ENCODE measurements around the gene CAMTA1.

The CAMTA1 gene

DNA sequence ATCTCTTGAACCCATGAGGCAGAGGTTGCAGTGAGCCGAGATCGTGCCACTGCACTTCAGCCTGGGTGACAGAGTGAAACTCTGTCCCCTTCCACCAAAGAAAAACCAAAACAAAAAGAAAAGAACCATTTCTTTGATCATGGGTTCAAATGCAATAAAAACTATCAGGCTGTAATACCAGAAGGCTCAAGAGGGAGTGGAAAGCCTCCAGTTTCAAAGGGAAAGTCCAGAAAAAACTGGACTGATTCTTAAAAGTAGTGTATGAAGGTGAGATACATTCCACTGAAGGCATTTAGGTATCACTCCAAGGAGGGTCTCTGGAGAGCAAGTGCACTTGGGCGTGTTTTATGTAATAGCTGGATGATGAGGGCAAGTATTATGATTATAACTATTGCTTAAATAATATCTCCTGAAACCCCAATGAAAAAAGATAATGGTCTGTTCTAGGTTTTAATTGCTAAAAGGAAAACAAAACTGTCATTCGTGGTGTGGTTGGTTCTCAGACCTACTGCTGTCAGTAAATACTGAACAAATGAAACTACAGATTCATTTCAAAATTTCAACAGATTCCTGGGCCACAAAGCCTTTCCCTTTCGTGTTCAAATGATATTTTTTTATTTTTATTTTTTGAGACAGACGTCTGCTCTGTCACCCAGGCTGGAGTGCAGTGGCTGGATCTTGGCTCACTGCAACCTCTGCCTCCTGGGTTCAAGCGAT is 6.0 kb upstream of the CAMTA1 start:
- DNase-seq (ENCODE audit: low read depth in 2 of 2) = no peak

DNA sequence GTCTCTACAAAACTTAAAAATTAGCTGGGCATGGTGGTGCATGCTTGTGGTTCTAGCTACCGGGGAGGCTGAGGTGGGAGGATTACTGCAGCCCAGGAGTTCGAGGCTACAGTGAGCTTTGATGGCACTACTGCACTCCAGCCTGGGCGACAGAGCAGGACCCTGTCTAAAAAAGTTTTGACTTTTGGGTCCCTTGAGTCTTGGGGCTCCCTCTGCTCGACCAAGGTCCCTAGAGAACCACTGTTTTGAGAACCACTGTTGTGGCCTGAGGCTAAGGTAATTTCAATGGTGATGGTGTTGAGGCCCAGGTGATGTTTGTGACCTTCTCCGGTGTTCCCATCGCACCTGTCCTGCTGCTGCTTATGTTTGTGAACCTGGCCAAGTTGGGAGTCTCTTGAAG is 3.1 kb upstream of the CAMTA1 start:
- DNase-seq (ENCODE audit: low read depth in 2 of 2) = no peak

DNA sequence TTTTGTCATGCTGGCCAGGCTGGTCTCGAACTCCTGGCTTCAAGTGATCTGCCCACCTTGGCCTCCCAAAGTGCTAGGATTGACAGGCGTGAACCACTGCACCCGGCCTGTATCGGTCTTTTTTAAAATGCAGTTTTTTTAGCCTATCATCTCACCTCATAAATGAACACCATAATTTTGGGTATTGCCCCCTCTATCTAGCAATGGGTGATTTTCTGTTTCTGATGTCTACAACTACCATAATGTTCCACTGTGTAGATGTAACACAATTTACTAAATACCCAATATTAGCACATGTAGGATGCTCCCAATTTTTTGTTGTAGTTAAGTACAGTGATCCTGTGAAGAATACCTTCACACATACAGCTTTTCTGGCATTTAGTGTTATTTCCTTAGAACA is 2.0 kb upstream of the CAMTA1 start:
- DNase-seq (ENCODE audit: low read depth in 2 of 2) = no peak

DNA sequence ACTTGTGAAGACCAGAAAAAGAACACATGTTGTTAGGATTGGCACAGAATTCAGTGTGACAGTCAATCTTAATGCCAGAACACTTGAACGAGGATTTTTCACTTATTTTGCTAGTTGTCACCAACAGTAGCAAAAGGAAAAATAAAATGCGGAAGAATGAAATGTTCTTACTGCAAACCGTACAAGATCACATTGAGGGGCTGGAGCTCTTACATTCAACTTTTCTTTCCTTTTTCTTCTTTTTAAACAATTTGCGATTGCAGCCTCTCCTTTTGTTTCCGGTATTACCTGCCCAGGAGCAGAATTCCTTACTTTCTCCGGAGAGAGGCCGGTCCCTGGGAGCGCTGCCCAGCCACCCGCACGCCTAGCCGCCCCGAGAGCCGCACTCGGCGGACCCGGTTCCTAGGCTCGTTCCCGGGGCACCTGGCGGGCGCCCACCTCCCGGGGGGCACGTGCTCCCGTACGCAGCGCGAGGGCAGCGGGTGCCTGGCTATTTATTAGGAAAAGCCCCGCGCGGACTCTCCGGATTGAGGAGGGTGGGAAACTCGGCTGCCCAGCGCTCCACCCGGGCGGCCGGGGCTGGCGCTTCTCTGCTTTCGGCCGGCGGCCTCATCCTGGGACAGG is 1.2 kb upstream of the CAMTA1 start:
- no peak for DNase-seq (ENCODE audit: low read depth in 2 of 2)

DNA sequence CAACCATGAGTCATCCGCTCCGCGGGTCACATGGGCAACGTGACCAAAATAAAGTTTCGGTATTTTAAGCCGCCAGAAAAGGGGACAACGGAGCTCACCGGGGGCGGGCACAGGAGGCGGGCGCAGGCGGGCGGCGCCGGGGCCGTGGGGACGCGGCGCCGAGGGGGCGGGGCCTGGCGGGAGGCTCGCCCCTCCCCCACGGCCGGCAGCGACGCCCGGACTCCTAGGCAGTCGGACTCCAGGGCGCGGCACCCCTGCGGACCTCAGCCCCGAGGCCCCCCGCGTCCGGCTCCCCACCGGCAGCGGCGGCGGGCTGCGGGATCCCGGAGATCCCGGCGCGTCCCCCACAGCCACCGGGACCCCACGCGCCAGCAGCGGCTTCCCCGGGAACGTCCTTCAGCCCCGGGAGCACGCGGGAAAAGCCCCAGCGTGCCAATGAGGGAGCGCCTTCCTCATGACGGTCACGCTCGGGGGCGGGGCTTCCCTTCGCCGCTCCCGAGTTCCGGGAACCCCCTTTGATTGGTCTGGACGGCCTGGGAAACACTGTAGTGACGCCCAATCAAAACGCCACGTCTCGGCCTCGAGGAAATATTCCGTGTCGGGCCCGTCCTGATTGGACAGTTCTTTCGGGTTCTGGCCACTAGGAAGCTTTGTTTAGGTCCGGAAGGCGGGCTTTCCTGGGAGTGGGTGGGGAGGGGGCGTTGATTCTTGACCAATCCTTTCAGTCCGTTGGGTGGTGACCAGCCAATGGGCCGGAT is 515 bp upstream of the CAMTA1 start:
- peak; percentile 99 to 100 for DNase-seq (ENCODE audit: low read depth in 2 of 2)

DNA sequence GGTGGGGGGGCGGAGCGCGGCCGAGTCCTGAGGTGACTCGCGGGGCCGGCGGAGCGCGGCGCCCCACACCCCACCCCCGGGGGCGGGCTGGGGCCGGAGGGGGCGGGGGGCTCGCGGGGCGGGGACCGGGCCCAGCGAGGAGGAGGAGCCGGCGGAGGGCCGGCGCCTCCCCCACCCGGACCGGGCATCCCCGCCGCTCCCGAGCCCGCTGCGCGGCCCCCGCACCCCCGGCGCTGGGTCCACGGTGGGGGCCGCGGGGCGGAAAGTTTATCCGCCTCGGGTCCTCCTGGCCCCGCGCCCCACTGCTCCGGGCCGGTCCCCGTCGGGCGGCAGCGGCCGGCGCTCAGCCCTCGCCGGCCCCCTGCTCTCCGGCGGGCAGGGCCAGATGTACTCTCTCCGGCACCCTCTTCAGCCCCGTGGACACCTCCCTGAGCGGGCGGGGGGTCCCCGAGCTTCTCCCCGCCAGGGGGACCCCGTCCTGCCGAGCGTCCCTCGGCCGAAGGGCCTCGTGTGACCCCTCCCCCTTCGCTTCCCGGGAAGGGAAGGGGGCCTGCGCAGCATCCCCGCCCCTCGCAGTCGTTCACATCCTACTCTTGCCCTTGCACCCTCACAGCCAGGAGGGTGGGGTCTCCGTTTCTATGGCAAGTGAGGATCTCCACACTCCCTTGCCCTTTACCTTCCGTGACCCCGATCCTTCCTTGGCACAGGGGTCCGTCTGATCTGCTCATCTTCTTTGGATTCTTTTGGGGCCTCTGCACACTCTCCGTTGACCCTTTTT is 663 bp downstream of the CAMTA1 start:
- DNase-seq (ENCODE audit: low read depth in 2 of 2) = peak in 1 of 2 donors; percentile 52

DNA sequence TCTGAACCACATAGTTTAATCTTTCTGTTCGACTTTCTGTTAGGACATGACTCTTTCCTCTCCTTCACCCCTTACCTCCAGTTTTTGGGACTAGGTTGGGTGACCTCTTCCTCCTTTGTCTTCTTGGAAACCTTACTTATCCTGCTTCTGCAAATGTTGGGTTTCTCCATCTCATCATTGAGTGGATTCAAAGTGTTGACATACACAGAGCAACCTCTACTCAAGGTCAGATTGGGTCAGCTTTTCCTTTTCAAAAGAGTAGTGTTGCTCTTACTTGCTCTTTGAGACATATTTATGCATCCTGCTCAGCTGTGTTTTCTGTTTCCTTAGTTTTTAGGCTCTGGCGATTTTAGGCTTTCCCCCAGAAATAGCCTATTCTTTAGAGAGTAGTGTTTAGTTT is 3.7 kb downstream of the CAMTA1 start:
- DNase-seq (ENCODE audit: low read depth in 2 of 2) = no peak

DNA sequence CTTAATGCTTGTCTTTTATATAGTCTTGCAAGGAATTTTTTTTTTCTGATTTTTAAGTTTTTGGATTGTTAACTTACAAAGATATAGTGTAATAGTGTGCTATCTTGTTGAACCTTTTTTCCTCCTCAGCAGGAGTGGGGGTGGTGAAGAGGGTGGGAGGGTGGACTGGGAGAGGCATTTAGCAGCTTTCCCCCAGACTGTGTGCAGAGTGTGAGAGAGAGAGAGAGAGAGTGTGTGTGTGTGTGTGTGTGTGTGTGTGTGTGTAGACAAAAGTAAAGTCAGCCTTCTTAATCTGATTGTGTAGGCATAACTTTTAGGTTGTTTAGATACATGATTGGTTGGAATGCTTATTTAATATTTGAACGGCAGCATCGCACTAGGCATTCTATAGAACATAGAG is 4.9 kb downstream of the CAMTA1 start:
- DNase-seq (ENCODE audit: low read depth in 2 of 2) = no peak

DNA sequence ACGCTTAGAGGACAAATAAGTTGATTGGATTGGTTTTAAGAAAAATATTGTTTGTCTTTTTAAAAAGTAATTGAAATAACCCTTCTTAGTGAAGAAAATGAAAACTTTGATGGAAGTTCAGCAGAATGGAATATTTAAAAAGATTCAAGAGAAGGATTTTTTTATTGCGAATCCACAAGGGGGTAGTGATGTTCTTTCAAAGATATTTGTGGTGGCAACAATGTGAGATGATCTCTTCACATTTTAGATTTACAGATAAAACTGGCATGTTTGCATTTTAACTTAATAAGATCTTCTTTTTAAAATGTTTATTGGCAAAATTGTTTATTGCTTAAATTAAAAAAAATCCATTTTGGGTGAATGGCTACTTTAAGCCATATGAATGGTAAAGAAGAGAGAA is 8.9 kb downstream of the CAMTA1 start:
- no peak for DNase-seq (ENCODE audit: low read depth in 2 of 2)

DNA sequence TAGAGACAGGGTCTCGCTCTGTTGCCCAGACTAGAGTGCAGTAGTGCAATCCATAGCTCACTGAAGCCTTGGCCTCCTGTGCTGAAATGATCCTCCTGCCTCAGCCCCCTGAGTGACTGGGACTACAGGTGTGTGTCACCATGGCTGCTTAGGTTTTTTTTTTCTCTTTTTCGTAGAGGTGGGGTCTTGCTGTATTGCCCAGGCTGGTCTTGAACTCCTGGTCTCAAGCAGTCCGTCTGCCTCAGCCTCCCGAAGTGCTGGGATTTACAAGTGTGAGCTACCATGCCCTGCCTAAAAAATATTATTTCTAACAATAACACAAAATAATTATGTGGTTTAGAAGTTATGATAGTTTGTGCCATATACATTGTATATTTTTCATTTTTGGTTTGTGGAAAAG is 9.9 kb downstream of the CAMTA1 start:
- DNase-seq (ENCODE audit: low read depth in 2 of 2) = no peak

DNA sequence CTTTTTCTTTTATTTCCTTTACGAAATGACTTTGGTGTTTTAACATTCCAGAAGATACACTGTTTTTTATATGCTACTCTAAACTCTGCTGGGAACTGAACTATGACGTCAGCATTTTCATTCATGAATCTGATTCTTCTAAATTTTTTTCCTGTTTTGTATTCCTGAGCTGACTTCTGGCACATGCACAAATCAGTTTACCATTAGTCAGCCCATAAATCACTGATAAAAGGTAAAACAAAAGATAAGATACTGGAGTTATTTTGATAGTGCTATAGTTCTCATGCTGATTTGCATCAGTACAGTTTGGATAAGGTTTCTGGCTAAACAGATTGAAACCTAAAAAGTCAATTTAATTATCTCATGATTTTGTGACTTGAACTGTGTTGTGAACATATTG is 10.4 kb downstream of the CAMTA1 start:
- no peak for DNase-seq (ENCODE audit: low read depth in 2 of 2)

DNA sequence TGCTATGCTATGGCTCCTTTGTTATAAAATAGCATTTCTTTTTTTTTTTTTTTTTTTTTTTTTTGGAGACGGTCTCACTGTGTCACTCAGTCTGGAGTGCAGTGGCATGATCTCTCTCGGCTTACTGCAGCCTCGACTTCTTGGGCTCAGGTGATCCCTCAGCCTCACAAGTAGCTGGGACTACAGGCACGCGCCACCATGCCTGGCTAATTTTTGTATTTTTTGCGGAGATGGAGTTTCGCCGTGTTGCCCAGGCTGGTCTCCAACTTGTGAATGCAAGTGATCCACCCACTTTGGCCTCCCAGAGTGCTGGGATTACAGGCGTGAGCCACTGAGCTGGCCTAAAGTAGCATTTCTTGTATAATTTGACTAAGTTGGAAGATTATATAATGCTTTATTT is 10.8 kb downstream of the CAMTA1 start:
- DNase-seq (ENCODE audit: low read depth in 2 of 2) = no peak

DNA sequence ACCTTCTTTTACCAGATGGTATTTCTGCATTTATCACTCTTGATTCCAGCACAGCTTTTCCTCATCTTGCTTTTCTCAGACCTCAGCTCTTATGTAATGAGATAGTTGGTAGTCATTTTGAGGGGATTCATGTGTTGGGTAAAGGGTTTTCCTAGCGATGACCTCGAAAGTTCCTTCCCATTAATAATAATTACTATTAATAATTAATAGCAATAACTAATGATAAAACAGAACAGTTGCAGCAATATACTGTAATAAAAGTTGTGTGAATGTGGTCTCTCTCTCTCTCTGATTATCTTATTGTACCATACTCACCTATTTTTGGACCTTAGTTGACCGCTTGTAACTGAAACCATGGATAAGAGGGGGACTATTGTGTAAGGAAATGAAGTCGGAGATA is 14.2 kb downstream of the CAMTA1 start:
- no peak for DNase-seq (ENCODE audit: low read depth in 2 of 2)

DNA sequence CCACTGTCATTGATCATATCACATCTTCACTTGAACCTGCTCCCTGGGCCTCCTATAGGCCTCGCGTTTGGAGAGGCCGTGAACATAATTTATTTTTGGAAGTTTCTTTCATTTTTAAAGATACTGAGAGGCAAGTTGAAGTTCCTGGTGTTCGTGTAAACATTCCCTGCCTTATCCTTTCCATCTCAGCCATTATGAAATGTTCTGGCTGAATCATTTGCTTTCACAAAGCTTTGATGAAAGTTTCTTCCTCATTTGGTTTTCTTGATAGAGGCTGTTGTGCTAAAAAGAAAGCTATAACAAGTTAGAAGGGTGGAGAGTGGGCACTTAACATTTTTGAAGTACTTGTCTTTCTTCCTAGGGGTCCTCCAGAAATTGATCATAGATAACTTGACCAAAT is 15.5 kb downstream of the CAMTA1 start:
- DNase-seq (ENCODE audit: low read depth in 2 of 2) = no peak

DNA sequence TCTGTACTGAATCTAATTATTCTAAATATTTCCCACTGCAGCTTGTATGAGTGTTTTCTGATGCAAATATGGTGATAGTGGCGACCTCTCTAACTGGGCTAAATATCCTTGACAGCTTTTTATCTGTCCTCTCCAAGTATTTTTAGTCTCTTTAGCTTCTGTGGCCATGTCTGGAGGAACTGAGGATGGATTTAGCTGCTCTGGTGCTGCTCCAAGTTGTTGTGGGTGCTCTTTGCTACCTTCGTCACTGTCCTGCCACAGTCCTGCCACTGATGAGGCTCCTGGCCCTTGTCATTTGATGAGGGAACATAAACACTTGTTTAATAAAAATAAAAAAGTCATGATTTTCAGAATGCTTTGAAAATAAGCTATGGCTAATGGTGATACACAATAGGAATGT is 15.9 kb downstream of the CAMTA1 start:
- DNase-seq (ENCODE audit: low read depth in 2 of 2) = no peak

DNA sequence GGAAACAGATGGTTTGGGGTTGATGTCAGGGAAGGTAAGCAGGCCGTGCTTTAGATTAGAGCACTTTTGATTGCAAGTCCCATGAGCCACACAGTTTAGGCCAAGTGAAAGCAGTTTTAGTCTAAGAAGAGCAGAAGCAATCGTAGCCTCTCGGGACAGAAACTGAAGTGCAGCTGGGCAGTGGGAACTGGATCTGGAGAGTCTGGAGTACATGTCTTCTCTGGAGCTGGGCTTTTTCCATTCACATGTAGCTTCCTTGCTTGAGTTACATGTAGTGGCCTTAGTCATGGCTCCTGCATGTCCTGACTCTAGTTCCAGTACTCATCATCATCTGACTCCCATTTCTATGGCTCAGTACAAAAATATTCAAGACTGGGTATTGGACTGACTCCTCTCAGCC is 16.7 kb downstream of the CAMTA1 start:
- DNase-seq (ENCODE audit: low read depth in 2 of 2) = no peak

DNA sequence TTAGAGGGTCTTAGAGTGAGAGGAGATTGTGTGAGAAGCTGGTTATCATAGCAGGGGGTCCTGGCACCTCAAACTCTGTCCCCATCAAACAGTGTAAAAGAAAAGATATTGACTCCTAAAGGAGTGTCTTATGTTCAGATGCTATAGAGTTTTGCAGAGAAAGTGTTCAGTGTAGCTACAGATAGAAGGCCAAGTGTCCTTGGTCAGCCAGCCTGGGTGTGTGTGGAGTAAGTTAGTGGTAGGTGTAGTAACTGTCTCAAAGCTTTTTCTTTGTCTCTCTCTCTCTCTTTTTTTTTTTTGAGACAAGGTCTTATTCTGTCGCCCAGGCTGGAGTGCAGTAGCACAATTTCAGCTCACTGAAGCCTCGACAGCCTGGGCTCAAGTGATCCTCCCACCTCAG is 17.2 kb downstream of the CAMTA1 start:
- no peak for DNase-seq (ENCODE audit: low read depth in 2 of 2)

DNA sequence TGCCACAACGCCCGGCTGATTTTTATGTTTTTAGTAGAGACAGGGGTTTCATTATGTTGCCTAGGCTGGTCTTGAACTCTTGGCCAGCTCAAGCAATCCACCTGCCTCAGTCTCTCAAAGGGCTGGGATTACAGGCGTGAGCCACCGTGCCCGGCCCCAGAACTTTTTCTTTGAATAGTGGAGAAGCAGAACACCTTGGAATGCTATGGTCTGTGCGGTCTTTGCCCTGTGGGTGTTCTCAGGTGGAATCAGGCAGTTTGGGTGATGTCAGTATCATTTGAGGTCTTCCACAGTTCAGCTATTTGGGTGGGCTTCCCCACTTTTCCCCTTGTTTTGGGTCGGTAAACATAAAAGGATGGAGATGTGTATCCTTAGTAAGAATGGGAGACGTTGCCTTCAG is 17.6 kb downstream of the CAMTA1 start:
- DNase-seq (ENCODE audit: low read depth in 2 of 2) = no peak

DNA sequence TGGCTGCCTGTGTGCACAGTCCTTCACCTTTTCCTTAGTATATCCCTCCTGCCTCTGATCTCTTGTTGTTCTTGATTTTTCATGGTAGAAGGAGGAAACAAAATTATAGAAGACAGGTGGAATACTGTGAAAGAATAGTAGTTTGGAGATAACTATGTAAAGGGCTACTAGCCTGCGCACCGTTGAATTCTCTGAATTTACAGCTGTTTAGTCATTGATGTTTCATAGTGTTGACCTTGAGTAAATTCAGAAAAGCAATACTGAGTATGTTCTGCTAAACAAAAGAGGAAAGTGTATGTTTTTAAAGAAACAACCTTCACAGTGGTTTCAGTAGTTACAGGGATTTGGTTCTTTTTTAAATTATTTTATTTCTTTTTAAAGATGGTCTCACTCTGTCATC is 18.1 kb downstream of the CAMTA1 start:
- DNase-seq (ENCODE audit: low read depth in 2 of 2) = no peak

DNA sequence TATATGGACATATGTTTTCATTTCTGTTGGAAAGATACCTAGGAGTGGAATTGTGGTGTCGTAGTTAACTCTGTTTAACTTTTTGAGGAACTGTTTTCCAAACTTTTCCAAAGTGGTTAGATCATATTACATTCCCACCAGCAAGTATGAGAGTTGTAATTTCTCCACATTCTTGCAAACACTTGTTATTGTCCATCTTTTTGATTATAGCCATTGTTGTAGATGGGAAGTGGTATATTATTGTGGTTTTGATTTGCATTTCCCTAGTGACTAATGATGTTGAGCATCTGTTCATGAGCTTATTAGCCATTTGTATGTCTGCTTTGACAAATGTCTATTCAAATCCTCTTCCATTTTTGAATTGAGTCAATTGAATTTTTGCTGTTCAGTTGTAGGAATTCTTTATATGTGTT is 19.8 kb downstream of the CAMTA1 start:
- no peak for DNase-seq (ENCODE audit: low read depth in 2 of 2)

DNA sequence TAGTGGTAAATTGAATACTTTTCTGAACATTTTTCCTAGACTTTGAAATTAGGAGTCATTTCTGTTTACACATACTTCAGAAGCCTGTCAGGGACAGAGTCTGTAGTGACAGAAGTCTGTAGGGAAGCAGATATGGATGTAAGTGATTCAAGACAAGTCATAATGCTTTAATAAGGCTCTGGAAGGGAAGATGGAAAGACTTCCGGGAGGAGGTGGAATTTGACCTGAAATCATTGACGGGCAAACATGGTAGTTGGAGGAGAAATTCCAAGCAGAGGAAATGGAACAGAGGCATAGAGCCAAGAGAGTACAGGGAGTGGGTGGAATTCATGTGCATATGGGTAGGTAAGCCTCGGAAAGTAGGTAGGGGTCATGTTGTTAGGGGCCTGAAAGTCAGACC is 22.5 kb downstream of the CAMTA1 start:
- DNase-seq (ENCODE audit: low read depth in 2 of 2) = no peak

DNA sequence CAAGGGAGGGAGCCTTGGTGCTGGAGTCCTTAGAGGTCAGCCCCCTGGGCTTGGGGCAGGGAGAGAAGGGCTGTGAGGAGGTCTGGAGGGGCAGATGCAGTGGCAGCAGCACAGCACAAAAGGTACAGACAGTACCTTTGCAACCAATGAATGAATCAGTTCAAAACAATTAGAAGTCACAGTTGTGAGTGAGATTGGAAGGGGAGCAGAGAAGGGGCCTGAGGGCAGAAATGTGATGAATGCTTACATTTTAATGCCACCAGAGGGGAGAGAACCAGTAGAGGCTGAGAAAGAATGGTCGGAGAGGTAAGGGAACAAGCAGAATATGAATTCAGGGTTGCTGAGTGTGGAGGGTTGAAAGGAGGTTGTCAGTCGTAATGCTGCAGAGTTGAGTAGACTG is 24.2 kb downstream of the CAMTA1 start:
- DNase-seq (ENCODE audit: low read depth in 2 of 2) = no peak
